ENCODE measurements around the gene RBM33. TPM values are rescaled to one million over a fixed set of nuclear protein-coding genes. Genes with fewer than 3 reads are reported as not detected.
"Not testable (repeated sequence)": the region's sequence is repeated elsewhere in the genome, so short reads cannot be mapped to it uniquely, and the experiment has no call there.

Gene RBM33
- total RNA-seq, 2 donors from 2014 or later: 82.3 to 128 TPM

GRCh38 chr7:155811895-155812761 lies 167.7 kb downstream of the RBM33 start, which contains the start of gene SHH:
Gene SHH, minus strand, starts transcription at chr7:155812463. Its CDS starts 341 bp downstream, at chr7:155812122.
- no peaks in the 10 kb centered on the region for H3K36me3 Mint-ChIP-seq
- no peak for DNase-seq (ENCODE audit: low spot score)
- H3K27me3 Mint-ChIP-seq: peaks cover 37 to 43% of the 10 kb centered on the region in 2 donors
- peaks cover 10 to 16% of the 10 kb centered on the region in 2 donors for H3K4me1 Mint-ChIP-seq (ENCODE audit: low read depth in 2 of 2)
- H3K4me3 Mint-ChIP-seq: peak within 1 kb of the TSS; percentile 40
- ATAC-seq: no peak
- no peak within 1 kb of the TSS for H3K27ac Mint-ChIP-seq
- H3K9me3 Mint-ChIP-seq: no peaks in the 10 kb centered on the region

DNA sequence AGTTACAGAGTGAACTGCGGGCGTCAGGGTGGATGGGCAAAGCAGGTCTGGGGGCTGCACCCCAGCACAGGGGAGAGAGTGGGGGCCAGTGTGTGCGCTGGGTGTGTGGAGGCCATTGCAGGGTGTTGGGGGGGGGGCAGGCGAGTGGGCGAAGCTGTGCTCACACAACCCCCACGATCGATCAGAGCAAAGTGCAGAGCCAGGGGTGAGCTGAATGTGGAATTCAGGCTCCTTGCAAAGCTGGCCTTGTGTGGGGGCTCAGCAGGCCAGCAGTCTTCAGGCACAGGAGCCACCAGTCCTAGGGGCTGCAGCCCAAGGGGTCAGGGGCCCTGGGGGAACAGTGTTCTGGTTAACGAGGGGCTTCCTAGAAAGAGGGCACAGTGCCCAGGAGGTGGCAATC lies 168.7 kb downstream of the RBM33 start:
- Mint-ChIP-seq H3K27ac (no peak overlapping the region), H3K4me3 (no peak overlapping the region), H3K36me3 (no peaks in the 10 kb centered on the region), H3K27me3 (peaks cover 36% of the 10 kb centered on the region in 2 donors), H3K9me3 (no peaks in the 10 kb centered on the region), H3K4me1 (ENCODE audit: low read depth in 2 of 2) (peaks cover 10% of the 10 kb centered on the region in 2 donors)
- ATAC-seq: no peak
- no peak for DNase-seq (ENCODE audit: low spot score)

GRCh38 chr7:155813546-155814315 lies 169.3 kb downstream of the RBM33 start:
- Mint-ChIP-seq H3K36me3 (no peaks in the 10 kb centered on the region), H3K4me1 (ENCODE audit: low read depth in 2 of 2) (peaks cover 9 to 10% of the 10 kb centered on the region in 2 donors), H3K4me3 (no peak overlapping the region), H3K27ac (no peak overlapping the region), H3K9me3 (no peaks in the 10 kb centered on the region), H3K27me3 (peaks cover 36 to 37% of the 10 kb centered on the region in 2 donors)
- no peak for DNase-seq (ENCODE audit: low spot score)
- no peak for ATAC-seq

GRCh38 chr7:155814316-155815276 lies 170.1 kb downstream of the RBM33 start:
- Mint-ChIP-seq H3K4me3 (no peak overlapping the region), H3K27me3 (peaks cover 33 to 36% of the 10 kb centered on the region in 2 donors), H3K27ac (no peak overlapping the region), H3K4me1 (ENCODE audit: low read depth in 2 of 2) (peaks cover 7 to 10% of the 10 kb centered on the region in 2 donors), H3K9me3 (no peaks in the 10 kb centered on the region), H3K36me3 (no peaks in the 10 kb centered on the region)
- DNase-seq (ENCODE audit: low spot score) (no peak), ATAC-seq (no peak)

DNA sequence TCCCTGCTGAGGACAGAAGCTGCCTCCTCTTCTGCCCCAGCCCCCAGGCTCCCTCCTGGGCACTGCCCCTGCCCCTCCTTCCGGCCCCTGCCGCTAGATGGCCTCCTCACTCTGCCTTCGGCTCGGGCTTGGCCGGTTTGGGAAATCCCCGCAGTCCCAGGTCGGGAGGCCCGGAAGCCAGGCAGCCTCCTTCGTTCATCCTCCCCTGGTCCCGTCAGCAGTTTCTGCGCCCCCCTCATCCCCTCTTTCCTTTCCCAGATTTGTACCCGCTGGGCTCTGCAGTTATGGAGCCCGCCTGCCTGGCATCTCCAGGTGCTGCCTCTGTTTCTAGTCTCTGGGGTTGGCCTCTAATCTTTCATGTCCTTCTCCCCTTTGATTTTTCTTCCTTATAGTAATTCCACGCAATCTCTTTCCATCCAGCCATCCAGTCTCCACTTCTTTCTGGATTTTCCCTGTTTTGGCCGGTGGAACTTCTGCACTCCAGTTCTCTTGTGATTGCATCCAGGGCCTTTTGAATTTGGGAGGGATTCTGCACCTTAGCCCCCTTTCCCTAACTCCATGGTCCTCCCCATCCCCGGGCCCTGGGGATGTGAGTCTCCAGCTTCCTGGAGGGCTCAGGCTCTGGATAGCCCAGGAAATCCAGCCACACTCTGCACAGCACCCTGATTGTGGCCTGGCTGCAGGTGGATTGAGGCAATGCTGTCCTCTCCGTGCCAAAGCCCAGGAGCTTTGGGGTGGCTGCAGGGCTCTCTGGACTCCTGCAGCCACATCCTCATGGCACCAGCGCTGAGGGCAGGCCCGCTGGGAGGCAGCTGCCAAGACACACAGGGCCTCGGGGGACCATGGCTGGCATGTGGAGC lies 171.1 kb downstream of the RBM33 start:
- peak; percentile 77 to 84 for ATAC-seq
- Mint-ChIP-seq H3K36me3 (no peaks in the 10 kb centered on the region), H3K27ac (no peak overlapping the region), H3K4me3 (no peak overlapping the region), H3K27me3 (peaks cover 32 to 35% of the 10 kb centered on the region in 2 donors), H3K4me1 (ENCODE audit: low read depth in 2 of 2) (peaks cover 7 to 10% of the 10 kb centered on the region in 2 donors), H3K9me3 (no peaks in the 10 kb centered on the region)
- DNase-seq (ENCODE audit: low spot score): no peak

DNA sequence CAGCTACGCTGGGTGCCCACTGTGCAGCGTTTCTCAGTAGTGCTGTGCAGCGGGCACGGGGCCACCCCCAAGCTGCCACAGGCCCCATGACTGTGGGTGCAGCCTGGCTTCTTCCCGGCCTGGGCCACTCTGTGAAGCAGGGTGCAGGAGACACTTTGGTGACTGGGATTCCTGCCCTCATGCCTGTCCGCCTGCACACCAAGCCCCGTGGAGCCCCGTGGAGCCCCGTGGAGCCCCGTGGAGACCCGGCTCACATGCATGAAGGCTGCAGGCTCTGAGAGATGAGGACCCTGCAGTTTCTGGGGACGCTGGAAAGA lies 171.7 kb downstream of the RBM33 start:
- Mint-ChIP-seq H3K4me1 (ENCODE audit: low read depth in 2 of 2) (peaks cover 7 to 10% of the 10 kb centered on the region in 2 donors), H3K4me3 (no peak overlapping the region), H3K27me3 (peaks cover 29 to 34% of the 10 kb centered on the region in 2 donors), H3K27ac (no peak overlapping the region), H3K36me3 (no peaks in the 10 kb centered on the region), H3K9me3 (no peaks in the 10 kb centered on the region)
- no peak for ATAC-seq
- no peak for DNase-seq (ENCODE audit: low spot score)

GRCh38 chr7:155816996-155817395 lies 172.5 kb downstream of the RBM33 start:
- Mint-ChIP-seq H3K4me1 (ENCODE audit: low read depth in 2 of 2) (peaks cover 7 to 9% of the 10 kb centered on the region in 2 donors), H3K4me3 (no peak overlapping the region), H3K27ac (no peak overlapping the region), H3K36me3 (no peaks in the 10 kb centered on the region), H3K9me3 (no peaks in the 10 kb centered on the region), H3K27me3 (peaks cover 25 to 33% of the 10 kb centered on the region in 2 donors)
- ATAC-seq (no peak), DNase-seq (ENCODE audit: low spot score) (no peak)

DNA sequence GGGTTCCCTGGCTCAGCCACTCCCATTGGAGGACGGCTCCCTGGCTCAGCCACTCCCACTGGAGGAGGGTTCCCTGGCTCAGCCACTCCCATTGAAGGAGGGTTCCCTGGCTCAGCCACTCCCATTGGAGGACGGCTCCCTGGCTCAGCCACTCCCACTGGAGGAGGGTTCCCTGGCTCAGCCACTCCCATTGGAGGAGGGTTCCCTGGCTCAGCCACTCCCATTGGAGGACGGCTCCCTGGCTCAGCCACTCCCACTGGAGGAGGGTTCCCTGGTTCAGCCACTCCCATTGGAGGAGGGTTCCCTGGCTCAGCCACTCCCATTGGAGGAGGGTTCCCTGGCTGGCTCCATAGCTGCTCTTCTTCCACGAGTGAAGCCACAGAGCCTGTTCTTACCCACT lies 173.1 kb downstream of the RBM33 start:
- H3K9me3 Mint-ChIP-seq; H3K4me3 Mint-ChIP-seq; H3K4me1 Mint-ChIP-seq (ENCODE audit: low read depth in 2 of 2); DNase-seq (ENCODE audit: low spot score); ATAC-seq; H3K36me3 Mint-ChIP-seq; H3K27ac Mint-ChIP-seq: not testable (repeated sequence)
- peaks cover 27 to 33% of the 10 kb centered on the region in 2 donors for H3K27me3 Mint-ChIP-seq

- Mint-ChIP-seq H3K9me3 (no peaks in the 10 kb centered on the region), H3K27ac (no peak overlapping the region), H3K4me3 (no peak overlapping the region), H3K27me3 (peaks cover 32 to 33% of the 10 kb centered on the region in 2 donors), H3K4me1 (ENCODE audit: low read depth in 2 of 2) (peaks cover 6 to 11% of the 10 kb centered on the region in 2 donors), H3K36me3 (no peaks in the 10 kb centered on the region)
- DNase-seq (ENCODE audit: low spot score) (peak; percentile 58), ATAC-seq (no peak)
Measured at GRCh38 chr7:155818154-155818819, 173.8 kb downstream of the RBM33 start.

DNA sequence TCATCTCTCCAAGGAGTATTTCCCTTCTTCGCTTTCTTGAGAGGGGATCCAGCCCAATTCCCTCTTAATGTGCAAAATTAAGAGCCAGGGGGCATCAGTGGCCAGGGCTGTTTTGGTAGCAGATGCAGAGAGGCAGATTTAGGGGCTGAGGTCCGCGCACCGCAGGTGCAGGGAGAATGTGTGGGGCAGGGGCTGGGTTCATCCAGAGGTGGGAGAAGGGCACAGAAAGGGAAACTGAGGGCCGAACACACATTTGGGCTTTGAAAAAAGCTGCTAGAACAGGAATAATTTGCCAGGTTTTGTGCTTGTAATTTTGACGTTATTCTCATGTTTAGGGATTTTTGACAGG lies 174.3 kb downstream of the RBM33 start:
- peaks cover 29 to 36% of the 10 kb centered on the region in 2 donors for H3K27me3 Mint-ChIP-seq
- H3K9me3 Mint-ChIP-seq: no peaks in the 10 kb centered on the region
- no peak overlapping the region for H3K27ac Mint-ChIP-seq
- H3K4me3 Mint-ChIP-seq: no peak overlapping the region
- no peak for DNase-seq (ENCODE audit: low spot score)
- ATAC-seq: no peak
- peaks cover 6 to 11% of the 10 kb centered on the region in 2 donors for H3K4me1 Mint-ChIP-seq (ENCODE audit: low read depth in 2 of 2)
- H3K36me3 Mint-ChIP-seq: no peaks in the 10 kb centered on the region

DNA sequence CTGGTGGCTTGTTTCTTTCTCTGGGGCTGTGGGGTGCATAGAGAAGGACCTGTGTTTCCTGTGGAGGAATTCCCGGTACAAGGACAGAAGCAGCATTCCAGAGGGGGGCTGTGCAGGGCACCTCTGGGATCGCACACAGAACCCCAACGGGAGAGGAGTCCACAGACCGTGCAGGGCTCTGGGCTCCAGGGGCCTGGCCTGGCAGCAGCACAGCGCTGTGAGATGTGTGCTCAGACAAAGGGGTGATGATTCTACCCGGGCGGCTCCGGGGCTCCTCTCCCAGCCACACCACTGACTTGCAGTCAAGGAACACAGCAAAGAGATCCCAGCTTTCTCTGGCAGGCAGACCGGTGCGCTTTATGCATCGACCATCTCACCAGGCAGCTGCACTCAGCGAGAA lies 174.7 kb downstream of the RBM33 start:
- Mint-ChIP-seq H3K36me3 (no peaks in the 10 kb centered on the region), H3K4me3 (no peak overlapping the region), H3K9me3 (no peaks in the 10 kb centered on the region), H3K27me3 (peaks cover 26 to 36% of the 10 kb centered on the region in 2 donors), H3K4me1 (ENCODE audit: low read depth in 2 of 2) (peaks cover 6 to 11% of the 10 kb centered on the region in 2 donors), H3K27ac (no peak overlapping the region)
- DNase-seq (ENCODE audit: low spot score) (peak; percentile 35), ATAC-seq (no peak)

- Mint-ChIP-seq H3K36me3 (no peaks in the 10 kb centered on the region), H3K27me3 (peaks cover 24 to 45% of the 10 kb centered on the region in 2 donors), H3K9me3 (no peaks in the 10 kb centered on the region), H3K27ac (no peak overlapping the region), H3K4me3 (no peak overlapping the region), H3K4me1 (ENCODE audit: low read depth in 2 of 2) (peaks cover 6 to 10% of the 10 kb centered on the region in 2 donors)
- ATAC-seq (peak; percentile 21 to 30), DNase-seq (ENCODE audit: low spot score) (peak; percentile 53)
Measured at GRCh38 chr7:155820246-155820645, 175.8 kb downstream of the RBM33 start.
